Stimulated activated CD4-positive, alpha-beta T cell treated with anti-CD3 and anti-CD28 coated beads, TNF-alpha, amount 100 ng/mL, for 24 hours (primary cell): ENCODE measurements around the gene SREBF1.

Experiments
- DNase-seq, 3 experiments: peaks; one replicate each; pipeline ENCODE4 v3.0.0-alpha.2; 2020; ENCODE audit warnings: low read depth in 3 of 3

SREBF1 gene

DNA sequence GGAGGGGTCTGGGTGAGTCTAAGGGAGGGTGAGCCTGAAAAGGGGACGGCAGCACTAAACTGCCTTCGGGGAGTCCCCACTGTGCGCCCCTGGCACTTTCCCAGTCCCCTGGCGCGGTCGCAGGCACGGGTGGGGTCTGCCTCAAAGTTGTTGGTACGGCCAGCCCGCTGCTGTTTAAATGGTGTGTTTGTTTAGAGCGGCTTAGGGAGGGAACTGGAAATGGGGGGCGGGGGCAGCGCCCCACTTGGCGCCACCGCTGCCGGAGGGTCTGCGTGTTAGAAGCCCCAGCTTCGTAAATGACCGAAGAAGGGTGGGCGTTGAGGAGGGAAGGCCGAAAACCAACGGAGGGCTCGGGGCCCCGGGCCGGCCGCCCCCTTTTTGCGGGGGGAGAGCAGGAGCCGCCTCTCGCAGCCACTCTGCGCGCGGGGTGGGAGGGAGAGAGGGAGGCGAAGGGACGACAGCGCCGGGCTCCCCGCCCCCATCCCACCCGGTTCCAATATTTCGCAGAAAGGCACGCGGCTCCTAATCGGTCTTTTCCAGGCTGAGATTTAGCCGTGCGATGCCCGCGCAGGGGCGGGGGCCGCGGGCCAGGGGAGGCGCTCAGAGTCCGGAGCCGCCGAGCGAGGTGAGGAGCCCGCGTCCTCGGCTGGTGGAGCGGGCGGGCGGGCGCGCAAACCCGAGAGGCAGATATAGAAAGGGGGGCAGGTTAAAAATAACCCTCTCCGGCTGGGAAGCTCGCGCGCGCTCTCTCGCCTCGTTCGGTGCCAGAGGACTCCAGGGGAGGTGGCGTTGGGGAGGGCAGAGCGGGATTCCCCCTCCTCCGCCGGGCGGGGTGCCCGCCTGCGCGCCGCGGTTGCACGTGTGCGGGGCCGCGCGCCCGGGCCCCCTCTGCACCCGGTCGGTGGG, 54.9 kb downstream of the SREBF1 start:
- DNase-seq: peak in 1 of 3 experiments; percentile 27

DNA sequence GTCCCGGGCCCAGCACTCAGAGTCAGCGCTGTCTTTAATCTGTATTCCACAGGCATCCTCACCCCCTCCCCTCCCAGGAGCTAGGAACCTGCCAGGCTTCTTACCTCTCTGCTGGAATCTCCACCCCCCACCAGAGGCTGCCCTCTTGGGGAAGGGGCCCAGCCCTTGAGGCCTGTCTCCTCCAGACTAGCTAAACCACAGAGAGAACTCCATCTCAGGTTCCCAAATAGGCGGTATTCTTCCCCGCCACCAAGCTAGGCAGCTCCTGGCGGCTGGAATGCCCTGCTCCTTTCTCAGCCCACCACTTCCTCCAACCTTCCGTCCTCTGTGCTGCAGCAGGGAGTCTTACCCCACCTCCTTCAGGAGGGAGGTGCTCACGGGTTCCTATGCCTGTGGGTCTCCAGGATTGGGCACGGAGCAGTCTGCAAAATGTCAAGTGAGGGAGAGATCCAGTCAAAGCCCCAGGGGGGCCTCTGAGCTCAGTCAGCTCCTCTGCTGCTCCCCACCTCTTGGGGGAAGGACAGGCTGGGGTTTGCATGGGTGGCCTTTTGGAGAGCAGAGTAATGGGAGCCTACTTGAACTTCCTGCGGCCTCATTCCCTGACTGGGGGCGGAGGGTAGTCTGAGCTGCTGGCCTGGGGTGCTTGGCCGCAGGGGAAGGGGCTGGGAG, 55.7 kb downstream of the SREBF1 start:
- DNase-seq: no peak

DNA sequence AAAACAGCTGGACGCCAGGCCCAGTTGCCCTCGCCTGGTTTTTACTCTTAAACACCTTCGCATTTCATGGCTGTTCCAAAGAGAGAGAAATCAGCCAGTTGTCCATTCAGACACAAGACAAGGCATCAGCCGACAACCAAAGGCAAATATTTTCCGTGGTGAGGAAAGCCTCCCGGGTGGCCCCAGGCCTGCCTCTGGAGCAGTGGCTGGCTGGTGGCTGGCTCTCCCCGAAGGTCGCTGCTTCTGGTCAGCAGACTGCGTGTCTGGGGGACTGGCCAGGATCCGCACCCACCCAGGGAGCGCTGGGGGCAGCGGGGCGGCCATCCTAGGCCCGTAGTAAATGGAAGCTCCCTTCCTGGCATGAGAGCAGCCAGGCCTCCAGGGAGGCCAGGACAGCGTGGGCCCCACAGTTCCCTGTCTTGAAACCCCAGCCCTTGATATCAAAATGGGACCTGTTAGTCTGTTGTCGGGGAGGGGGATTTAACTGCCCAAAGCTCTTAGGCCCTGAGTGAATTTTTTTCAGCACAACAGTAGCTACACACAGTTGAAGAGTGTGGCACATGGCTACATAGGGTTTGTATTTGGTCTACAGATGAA, 57.7 kb downstream of the SREBF1 start:
- DNase-seq: no peak

DNA sequence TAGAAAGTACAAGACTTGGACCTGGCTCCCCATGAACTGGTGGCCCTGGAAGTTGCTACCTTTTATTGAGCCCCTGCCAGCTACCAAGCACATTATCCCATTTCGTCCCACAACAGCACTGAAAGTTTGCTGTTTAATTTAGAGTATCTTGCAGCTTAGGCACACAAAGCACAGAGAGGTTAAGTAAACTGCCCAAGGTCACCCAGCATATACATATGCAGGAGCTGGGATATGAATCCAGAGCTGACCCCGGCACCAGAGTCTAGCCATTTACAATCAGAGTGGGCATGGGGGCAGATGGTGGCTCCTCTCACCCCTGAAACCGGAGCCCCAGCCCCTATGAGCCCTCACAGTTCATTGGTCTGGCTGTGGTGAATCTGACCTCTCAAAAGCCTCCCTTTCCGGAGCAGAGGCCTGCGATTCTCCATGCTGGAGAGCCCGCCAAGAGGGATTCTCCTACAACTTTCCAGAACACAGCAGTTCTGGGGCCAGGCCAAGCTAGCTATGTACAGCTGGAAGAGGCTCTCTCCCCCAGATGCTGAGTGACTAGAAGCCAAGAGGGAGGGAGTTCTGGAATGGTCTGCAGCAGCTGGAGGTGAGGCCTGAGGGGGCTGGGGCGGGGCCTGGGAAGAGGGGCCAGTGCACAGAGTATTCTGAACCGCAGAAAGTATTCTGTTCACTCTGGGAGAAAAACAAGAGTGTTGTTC, 58.3 kb downstream of the SREBF1 start:
- DNase-seq: no peak

- DNase-seq: no peak
Observed at GRCh38 chr17:17776889-17777288, 59.9 kb downstream of the SREBF1 start.

DNA sequence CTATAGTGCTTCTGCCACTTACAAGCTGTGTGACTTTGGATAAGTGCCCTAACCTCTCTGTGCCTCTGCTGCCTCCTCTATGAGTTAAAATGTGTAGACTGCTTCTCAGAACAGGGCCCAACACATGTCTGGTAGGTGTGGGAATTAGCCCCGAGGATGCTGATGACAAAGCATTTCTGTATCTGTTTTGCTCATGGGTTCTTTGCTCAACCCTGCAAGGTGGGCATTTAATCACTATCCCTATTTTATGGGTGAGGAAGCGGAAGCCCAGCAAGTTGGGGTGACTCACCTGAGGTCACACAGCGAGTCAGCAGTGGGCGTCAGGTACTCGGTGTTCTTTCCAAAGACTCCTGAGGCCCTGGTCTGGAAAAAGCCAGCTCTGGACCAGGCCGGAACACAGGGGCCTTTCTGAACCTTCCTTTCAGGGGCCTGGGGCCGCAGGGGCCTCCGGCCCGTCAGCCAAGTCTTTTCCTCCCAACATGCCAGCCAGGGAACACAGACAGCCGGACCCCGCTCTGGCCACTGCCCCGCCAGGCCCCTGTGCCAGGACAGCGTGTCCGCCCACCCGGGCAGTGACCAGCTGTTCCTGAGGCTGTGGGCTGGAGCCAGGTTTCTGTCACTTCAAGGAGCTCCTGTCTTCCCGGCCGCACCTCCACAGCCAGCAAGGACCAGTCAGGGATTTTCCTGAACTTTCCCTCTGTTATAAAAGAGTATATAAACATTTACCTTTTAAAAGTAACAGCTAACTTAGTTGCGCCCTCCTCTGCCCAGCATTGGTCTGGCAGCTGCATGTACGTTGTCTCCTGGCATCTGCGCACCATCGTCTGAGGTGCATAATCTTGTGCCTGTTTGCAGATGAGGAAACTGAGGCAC, 62.5 kb downstream of the SREBF1 start:
- DNase-seq: no peak

- no peak for DNase-seq
Observed at GRCh38 chr17:17772231-17772630, 64.6 kb downstream of the SREBF1 start.

GRCh38 chr17:17771498-17772201, 65.1 kb downstream of the SREBF1 start:
- no peak for DNase-seq

GRCh38 chr17:17770632-17771044, 66.1 kb downstream of the SREBF1 start:
- no peak for DNase-seq

DNA sequence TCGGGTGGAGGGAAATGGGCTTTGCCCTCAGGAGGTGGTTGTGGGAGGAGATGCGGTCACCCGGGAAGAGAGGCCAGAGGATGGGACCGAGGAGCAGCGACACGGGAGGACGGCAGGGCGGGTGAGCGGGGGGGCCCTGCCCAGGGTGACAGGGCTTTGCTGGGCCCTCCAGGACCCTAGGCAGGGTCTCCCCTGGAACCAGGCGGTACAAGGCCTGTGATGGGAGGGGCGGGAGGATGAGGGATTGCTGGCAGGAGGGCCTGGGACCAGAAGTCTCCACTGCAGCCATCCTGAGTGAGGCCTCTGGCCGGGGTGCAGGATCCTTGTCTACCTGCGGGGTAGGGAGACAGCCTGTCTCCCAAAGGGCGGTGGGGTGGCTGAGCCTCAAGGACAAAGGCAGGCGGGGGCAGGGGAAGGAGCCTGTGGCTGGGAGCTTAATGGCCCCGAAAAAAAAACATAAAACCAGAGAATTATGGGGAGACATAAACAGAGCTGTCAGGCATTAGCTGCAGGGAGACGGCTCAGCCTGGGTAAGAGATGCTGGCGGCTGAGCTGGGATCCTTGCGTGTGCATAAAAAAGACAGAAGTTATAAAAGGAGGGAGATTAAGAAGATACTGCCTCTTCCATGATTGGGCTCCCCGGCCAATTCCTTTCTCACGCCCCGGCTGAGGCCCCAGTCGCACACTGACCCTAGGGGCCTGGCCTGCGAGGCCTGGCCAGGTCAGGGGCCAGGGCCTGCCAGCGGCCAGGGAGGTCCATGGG, 66.7 kb downstream of the SREBF1 start:
- DNase-seq: no peak

DNA sequence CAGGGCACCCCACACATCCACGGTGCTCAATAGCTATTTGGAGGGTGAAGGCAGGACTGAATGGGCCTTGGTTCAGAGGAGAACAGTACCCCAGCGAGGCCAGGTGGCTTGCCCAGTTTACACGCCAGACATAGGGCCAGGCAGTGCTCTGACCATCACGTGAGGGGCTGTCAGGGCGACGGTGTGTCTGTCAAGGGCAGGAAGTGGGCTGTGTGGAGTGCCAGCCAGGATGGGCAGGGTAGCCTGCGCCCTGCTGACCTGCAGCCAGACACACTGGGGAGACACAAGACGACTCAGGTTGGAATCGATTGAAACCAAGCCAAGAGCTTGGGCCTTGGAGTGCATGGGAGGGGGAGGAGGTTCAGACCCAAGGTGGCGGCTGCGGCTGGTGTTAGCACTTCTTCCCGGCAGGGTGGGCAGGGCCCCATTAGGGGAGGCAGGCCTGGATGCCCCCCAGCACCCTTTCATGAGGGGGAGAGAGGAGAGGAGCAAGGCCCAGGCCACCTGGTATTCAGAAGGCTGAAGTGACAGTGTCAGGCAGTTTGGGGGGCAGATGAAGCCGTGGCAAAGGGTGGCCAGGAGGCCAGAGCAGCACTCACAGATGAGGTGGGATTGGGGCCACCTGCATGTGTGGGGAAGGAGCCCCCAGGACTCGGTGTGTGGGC, 68.2 kb downstream of the SREBF1 start:
- no peak for DNase-seq

GRCh38 chr17:17767887-17768418, 68.8 kb downstream of the SREBF1 start:
- no peak for DNase-seq

GRCh38 chr17:17767154-17767869, 69.5 kb downstream of the SREBF1 start:
- DNase-seq: no peak

GRCh38 chr17:17766744-17767120, 70.1 kb downstream of the SREBF1 start:
- no peak for DNase-seq

GRCh38 chr17:17766077-17766743, 70.6 kb downstream of the SREBF1 start:
- no peak for DNase-seq

GRCh38 chr17:17765359-17766076, 71.3 kb downstream of the SREBF1 start:
- no peak for DNase-seq

- no peak for DNase-seq
Observed at GRCh38 chr17:17763734-17764133, 73.1 kb downstream of the SREBF1 start.
